Lung (tissue), 12 donors: ENCODE measurements around the gene MYBPC2. TPM values are rescaled to one million over a fixed set of nuclear protein-coding genes. Genes with fewer than 3 reads are reported as not detected.

ENCODE experiments used
- ATAC-seq: fragments of 200-7000 bp; cut with Tn5 transposase; one replicate; pipeline ENCODE4 v1.9.1; 2020; ENCODE audit warnings: moderate number of reproducible peaks; ENCODE audit not compliant: insufficient read depth, low FRiP score
- DNase-seq, 3 donors: peaks; one replicate each; pipeline ENCODE4 v3.0.0-alpha.2; 2013 to 2017
- H3K27ac ChIP-seq, 2 donors: one replicate each; pipeline ENCODE4 v1.5.1; 2013; ENCODE audit warnings: mild to moderate bottlenecking in 2 of 2, moderate library complexity in 2 of 2, control low read depth in 1 of 2, inconsistent platforms in 1 of 2, low read depth in 1 of 2, low read length in 1 of 2
- H3K27me3 ChIP-seq, 3 donors: one replicate each; pipeline ENCODE4 v1.5.1; 2013; ENCODE audit warnings: low read length in 2 of 3; ENCODE audit not compliant: control insufficient read depth in 3 of 3, insufficient read depth in 3 of 3
- H3K36me3 ChIP-seq, 4 donors: one replicate each; pipeline ENCODE4 v1.5.1; 2013; ENCODE audit warnings: low read length in 4 of 4, mild to moderate bottlenecking in 1 of 4, moderate library complexity in 1 of 4; ENCODE audit not compliant: control insufficient read depth in 4 of 4, insufficient read depth in 4 of 4
- H3K4me1 ChIP-seq, 5 donors: one replicate each; pipeline ENCODE4 v1.5.1; 2013; ENCODE audit warnings: low read length in 5 of 5, mild to moderate bottlenecking in 2 of 5, moderate library complexity in 1 of 5; ENCODE audit not compliant: control insufficient read depth in 5 of 5, insufficient read depth in 5 of 5
- H3K4me3 ChIP-seq: one replicate; pipeline ENCODE4 v1.5.1; 2013; ENCODE audit warnings: mild to moderate bottlenecking, control low read depth, moderate library complexity
- H3K9ac ChIP-seq, 2 donors: one replicate each; pipeline ENCODE4 v1.5.1; 2013; ENCODE audit warnings: low read length in 2 of 2, control low read depth in 1 of 2; ENCODE audit not compliant: insufficient read depth in 1 of 2
- H3K9me3 ChIP-seq, 4 donors: one replicate each; pipeline ENCODE4 v1.5.1; 2013; ENCODE audit warnings: low read length in 3 of 4, mild to moderate bottlenecking in 1 of 4, moderate library complexity in 1 of 4; ENCODE audit not compliant: control insufficient read depth in 4 of 4, insufficient read depth in 3 of 4
- WGBS, 2 donors: extraction: QIAGEN DNeasy Blood & Tissue Kit; methylation state at CpG; one replicate each; pipeline ENCODE4 v1.1.7; 2013; 5-methylcytosine and 5-hydroxymethylcytosine counted together
- polyA plus RNA-seq, 2 donors: library from polyadenylated mRNA; stranded (reverse); fragments of 200-250 nt; gene quantifications; one replicate each; pipeline ENCODE4 v1.2.1, GENCODE V29; 2013
- total RNA-seq, 2 donors: library from RNA; depleted of rRNA in 1 of 2; stranded (reverse); fragments of >200 nt in 1 of 2; gene quantifications; one replicate each; pipeline ENCODE4 v1.2.1, GENCODE V29; 2014 to 2021
- TF ChIP-seq, protein P1 (sequence below): IDR thresholded peaks from 2 replicates; pipeline ENCODE4 v1.5.1; 2012; ENCODE audit warnings: mild to moderate bottlenecking; ENCODE audit errors: control extremely low read depth, extremely low read depth
- donor health status: control.
- donor health status: control.
- donor health status: Bipolar disorder and iron deficiency.
- donor health status: healthy.
- donor health status: DM: yes; HTN: yes; CAD: no.

MYBPC2 gene
- total and polyA plus RNA-seq, 4 donors: 0.04 to 0.91 (median 0.38) TPM

GRCh38 chr19:50462970-50463369 lies 30.3 kb downstream of the MYBPC2 start:
- peaks cover 0 to 10% (median 0%) of the 10 kb centered on the region in 3 donors for H3K27me3 ChIP-seq

GRCh38 chr19:50464348-50464747 lies 31.7 kb downstream of the MYBPC2 start:
- TF ChIP-seq, protein P1, sequence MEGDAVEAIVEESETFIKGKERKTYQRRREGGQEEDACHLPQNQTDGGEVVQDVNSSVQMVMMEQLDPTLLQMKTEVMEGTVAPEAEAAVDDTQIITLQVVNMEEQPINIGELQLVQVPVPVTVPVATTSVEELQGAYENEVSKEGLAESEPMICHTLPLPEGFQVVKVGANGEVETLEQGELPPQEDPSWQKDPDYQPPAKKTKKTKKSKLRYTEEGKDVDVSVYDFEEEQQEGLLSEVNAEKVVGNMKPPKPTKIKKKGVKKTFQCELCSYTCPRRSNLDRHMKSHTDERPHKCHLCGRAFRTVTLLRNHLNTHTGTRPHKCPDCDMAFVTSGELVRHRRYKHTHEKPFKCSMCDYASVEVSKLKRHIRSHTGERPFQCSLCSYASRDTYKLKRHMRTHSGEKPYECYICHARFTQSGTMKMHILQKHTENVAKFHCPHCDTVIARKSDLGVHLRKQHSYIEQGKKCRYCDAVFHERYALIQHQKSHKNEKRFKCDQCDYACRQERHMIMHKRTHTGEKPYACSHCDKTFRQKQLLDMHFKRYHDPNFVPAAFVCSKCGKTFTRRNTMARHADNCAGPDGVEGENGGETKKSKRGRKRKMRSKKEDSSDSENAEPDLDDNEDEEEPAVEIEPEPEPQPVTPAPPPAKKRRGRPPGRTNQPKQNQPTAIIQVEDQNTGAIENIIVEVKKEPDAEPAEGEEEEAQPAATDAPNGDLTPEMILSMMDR: no peak
- Histone ChIP-seq H3K9me3 (no peaks in the 10 kb centered on the region), H3K4me3 (no peak overlapping the region), H3K9ac (no peak overlapping the region), H3K27me3 (no peaks in the 10 kb centered on the region), H3K36me3 (no peaks in the 10 kb centered on the region), H3K27ac (no peak overlapping the region), H3K4me1 (no peaks in the 10 kb centered on the region)
- 74 to 82% methylated on average over 18 to 19 of the region's 19 CpGs for WGBS, 2 donors
- no peak for ATAC-seq
- no peak for DNase-seq

More at GRCh38 chr19:50462970-50463369, 30.3 kb downstream of the MYBPC2 start:
- 73 to 80% methylated on average over 7 of the region's 7 CpGs for WGBS, 2 donors
- Histone ChIP-seq H3K36me3 (no peaks in the 10 kb centered on the region), H3K27ac (no peak overlapping the region), H3K9ac (no peak overlapping the region), H3K4me1 (peaks cover 0 to 3% (median 0%) of the 10 kb centered on the region in 5 donors), H3K9me3 (no peaks in the 10 kb centered on the region), H3K4me3 (no peak overlapping the region)
- TF ChIP-seq, protein P1: no peak
- DNase-seq: no peak
- no peak for ATAC-seq

DNA sequence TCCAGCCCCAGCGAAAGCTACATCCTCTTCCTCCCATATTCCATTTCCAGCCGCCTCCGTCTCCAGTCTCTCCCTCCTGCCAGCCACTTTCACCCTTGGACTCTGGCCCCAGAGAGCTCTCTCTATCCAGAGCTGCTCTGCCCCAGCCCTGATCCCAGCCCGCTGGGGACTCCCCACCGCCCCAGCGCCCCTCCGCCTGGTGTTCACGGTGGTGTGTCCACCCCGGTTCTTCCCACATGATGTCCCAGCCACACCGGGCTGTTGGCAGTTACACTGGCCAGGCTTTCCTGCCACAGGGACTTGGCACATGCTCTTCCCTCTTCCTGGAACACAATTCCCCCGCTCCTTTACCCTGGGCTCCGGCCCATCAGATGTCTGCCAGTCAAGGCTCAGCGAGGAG lies 32.3 kb downstream of the MYBPC2 start:
- H3K4me3 ChIP-seq: no peak overlapping the region
- TF ChIP-seq, protein P1: no peak
- H3K27ac ChIP-seq: no peak overlapping the region
- no peak for DNase-seq
- no peak overlapping the region for H3K9ac ChIP-seq
- no peaks in the 10 kb centered on the region for H3K36me3 ChIP-seq
- H3K9me3 ChIP-seq: no peaks in the 10 kb centered on the region
- H3K4me1 ChIP-seq: no peaks in the 10 kb centered on the region
- 88 to 94% methylated on average over 13 of the region's 13 CpGs for WGBS, 2 donors
- no peaks in the 10 kb centered on the region for H3K27me3 ChIP-seq
- no peak for ATAC-seq
